ENCODE results near the gene ZNF846.
A peak's percentile ranks its signal among the peaks of the same experiment; 100 is the strongest.
"Not testable (repeated sequence)": the region's sequence is repeated elsewhere in the genome, so short reads cannot be mapped to it uniquely, and the experiment has no call there.

The ZNF846 gene

GRCh38 chr19:9768175-9769112 lies at the start of gene ZNF846:
Gene ZNF846, minus strand, starts transcription at chr19:9768738. Its CDS starts 3,788 bp downstream, at chr19:9764950.
- DNase-seq (ENCODE audit: low spot score) = peak; percentile 90

GRCh38 chr19:9818175-9818733 lies 49.7 kb upstream of the ZNF846 start:
- no peak for DNase-seq (ENCODE audit: low spot score)

- no peak for DNase-seq (ENCODE audit: low spot score)
Measured at GRCh38 chr19:9811139-9811538, 42.6 kb upstream of the ZNF846 start.

GRCh38 chr19:9808855-9809824 lies 40.6 kb upstream of the ZNF846 start:
- no peak for DNase-seq (ENCODE audit: low spot score)

- DNase-seq (ENCODE audit: low spot score) = no peak
Measured at GRCh38 chr19:9806803-9807202, 38.3 kb upstream of the ZNF846 start.

GRCh38 chr19:9801976-9802375 lies 33.4 kb upstream of the ZNF846 start:
- DNase-seq (ENCODE audit: low spot score) = no peak

GRCh38 chr19:9799162-9799561 lies 30.6 kb upstream of the ZNF846 start:
- DNase-seq (ENCODE audit: low spot score) = no peak

GRCh38 chr19:9797871-9798270 lies 29.3 kb upstream of the ZNF846 start:
- no peak for DNase-seq (ENCODE audit: low spot score)

- DNase-seq (ENCODE audit: low spot score) = peak; percentile 85
Measured at GRCh38 chr19:9796113-9796773, 27.7 kb upstream of the ZNF846 start.

- DNase-seq (ENCODE audit: low spot score) = peak; percentile 30
Measured at GRCh38 chr19:9793071-9793591, 24.6 kb upstream of the ZNF846 start.

GRCh38 chr19:9792206-9793070 lies 23.9 kb upstream of the ZNF846 start:
- peak; percentile 94 for DNase-seq (ENCODE audit: low spot score)

- peak; percentile 96 for DNase-seq (ENCODE audit: low spot score)
Measured at GRCh38 chr19:9791552-9792205, 23.1 kb upstream of the ZNF846 start.

- not testable (repeated sequence) for DNase-seq (ENCODE audit: low spot score)
Measured at GRCh38 chr19:9791073-9791367, 22.5 kb upstream of the ZNF846 start.

- DNase-seq (ENCODE audit: low spot score) = not testable (repeated sequence)
Measured at GRCh38 chr19:9789579-9789978, 21.0 kb upstream of the ZNF846 start.

- no peak for DNase-seq (ENCODE audit: low spot score)
Measured at GRCh38 chr19:9789066-9789465, 20.5 kb upstream of the ZNF846 start.

GRCh38 chr19:9788604-9789003 lies 20.1 kb upstream of the ZNF846 start:
- not testable (repeated sequence) for DNase-seq (ENCODE audit: low spot score)

GRCh38 chr19:9786819-9787218 lies 18.3 kb upstream of the ZNF846 start:
- DNase-seq (ENCODE audit: low spot score) = no peak

GRCh38 chr19:9786342-9786741 lies 17.8 kb upstream of the ZNF846 start:
- DNase-seq (ENCODE audit: low spot score) = no peak

- peak; percentile 91 for DNase-seq (ENCODE audit: low spot score)
Measured at GRCh38 chr19:9785367-9786331, 17.1 kb upstream of the ZNF846 start.

Measured in globus pallidus (tissue), 1 donor.